ENCODE measurements around the gene HMCN2. TPM values are rescaled to one million over a fixed set of nuclear protein-coding genes. Genes with fewer than 3 reads are reported as not detected.

HMCN2 gene
- polyA plus RNA-seq, 3 donors = 1.2 to 1.8 (median 1.6) TPM

DNA sequence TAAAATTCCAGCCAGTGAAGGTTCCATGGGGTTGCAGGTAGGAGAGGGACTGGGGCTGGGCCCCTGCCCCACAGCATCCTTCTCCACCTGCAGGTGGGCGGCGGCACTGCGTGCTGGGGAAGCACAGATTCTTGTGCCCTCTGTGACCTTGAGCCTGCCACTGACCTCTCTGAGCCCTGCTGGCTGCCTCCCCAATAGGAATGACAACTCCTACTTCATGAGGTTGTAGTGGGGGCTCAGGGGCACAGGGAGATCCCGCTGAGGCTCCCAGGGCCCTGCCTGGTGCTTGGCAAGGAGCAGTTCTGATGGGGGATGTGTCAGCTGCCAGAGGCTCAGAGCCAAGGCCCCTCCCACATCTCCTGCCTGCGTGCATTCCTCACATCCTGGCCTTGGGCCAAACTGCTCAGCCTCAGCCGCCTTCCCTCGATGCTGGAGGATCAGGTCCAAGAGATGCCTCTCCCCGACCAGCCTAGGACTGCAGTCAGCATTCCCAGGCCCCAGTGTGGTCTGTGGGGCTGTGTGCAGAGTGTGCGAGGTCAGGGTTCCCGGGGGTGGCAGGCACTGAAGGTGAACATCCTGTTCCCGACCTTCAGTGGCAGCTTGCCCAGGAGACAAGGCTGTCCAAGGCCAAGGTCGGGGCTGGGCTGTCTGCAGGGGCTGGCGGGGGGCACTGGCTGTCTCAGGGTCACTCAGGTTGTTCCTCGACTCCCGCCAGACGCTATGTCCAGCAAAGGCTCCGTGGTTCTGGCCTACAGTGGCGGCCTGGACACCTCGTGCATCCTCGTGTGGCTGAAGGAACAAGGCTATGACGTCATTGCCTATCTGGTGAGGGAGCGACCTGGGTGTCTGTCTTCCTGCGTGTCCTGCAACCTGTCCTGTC is 186.2 kb downstream of the HMCN2 start:
- DNase-seq = peak; percentile 93

DNA sequence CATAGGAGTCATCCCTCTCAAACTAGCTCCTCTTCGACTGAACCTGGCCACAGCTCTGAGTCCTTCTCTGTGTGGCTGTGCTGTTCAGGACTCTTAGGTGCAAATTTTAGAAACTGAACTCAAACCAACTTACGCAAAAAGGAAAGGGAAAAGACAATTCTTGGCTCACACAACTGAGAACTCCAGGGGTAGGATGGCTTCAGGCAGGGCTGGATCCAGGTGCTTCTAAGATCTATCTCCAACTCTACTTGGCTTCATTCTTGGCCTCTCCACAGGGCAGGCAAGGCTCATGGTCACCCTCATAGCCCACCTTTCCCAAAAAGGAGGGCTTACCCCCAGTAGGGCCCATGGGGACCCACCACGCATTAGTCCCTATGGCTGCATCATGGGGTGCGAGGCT is 187.3 kb downstream of the HMCN2 start:
- DNase-seq = no peak

DNA sequence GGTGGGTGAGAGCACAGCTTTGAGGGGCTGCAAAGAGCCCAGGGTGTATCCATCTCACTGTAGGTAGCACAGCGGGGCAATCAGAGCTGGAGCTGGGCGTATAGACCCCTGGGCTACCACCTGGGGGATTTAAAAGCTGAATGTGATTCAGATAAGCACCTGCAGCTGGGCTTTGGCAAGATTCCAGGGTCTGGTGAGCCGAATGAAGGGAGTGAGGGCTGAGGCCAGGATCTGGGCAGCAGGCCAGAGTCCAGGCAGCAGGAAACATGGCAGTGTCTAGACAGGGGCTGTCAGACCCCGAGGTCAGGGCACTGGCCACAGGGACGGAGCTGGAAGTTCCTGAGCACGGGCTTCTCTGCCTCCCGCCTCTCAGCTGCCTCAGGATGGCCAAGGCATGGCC is 187.9 kb downstream of the HMCN2 start:
- DNase-seq = no peak

DNA sequence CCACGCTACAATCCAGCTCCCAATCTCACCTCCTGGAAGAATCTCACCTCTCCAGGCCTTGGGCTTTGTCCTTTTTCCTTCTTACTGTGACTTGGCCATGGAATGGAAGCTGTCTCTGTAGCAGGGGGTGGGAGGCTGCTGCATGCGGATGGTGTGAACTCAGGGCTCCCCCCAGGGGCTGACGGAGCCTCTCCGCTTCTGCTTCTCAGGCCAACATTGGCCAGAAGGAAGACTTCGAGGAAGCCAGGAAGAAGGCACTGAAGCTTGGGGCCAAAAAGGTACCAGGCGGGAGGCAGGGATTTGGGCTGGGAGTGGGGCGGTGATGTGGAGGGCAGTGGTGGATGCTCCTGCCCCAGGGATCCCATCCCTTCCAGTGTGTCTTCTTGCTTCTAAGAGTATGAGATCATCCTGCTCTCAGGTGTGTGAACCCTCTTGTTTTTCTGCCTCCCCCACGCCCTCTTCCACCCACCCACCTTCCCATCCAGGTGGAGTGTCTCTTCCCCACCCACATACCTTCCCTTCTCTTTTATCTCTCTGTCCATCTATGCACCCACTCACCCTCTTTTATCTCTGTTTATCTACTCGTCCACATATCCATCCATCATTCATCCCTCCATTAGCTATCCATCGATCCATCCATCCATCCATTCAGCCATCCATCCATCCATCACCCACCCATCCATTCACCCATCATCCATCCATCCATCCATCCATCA is 188.7 kb downstream of the HMCN2 start:
- DNase-seq = no peak

DNA sequence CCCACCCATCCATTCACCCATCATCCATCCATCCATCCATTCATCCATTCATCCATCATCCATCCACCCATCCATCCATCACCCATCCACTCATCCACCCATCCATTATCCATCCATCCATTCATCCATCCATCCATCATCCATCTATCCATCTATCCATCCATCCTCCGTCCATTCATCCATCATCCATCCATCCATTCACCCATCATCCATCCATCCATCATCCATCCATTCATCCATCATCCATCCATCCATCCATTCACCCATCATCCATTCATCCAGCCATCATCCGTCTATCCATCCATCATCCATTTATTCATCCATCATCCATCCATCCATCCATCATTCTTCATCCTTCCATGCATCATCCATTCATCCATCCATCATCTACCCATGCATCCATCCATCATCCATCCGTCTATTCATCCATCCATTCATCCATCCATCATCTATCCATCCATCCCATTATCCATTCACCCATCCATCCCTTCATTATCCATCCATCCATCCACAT is 189.3 kb downstream of the HMCN2 start:
- no peak for DNase-seq

DNA sequence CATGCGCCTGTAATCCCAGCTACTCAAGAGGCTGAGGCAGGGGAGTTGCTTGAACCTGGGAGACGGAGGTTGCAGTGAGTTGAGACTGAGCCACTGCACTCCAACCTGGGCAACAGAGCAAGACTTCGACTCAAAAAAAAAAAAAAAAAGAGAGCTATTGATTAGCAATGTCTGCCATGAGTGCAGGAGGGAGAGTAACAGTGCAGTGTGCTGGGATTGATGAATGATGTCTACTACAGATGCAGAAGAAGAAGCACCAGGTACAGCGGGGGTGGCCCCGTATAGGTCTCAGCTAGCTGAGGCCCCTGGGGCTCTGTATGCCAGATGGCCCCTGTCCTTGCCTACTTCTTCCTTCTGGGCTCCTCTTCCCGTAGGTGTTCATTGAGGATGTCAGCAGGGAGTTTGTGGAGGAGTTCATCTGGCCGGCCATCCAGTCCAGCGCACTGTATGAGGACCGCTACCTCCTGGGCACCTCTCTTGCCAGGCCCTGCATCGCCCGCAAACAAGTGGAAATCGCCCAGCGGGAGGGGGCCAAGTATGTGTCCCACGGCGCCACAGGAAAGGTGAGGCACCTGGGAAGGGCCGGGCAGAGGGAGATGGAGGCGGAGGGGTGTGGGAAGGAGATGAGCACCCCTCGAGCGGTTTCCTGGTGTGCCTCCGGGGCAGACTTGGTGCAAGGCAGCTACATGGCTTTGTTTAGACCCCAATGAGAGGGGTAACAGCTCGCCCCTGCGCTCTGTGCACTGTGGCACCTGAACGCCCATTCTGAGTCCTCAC is 192.7 kb downstream of the HMCN2 start:
- DNase-seq = no peak

DNA sequence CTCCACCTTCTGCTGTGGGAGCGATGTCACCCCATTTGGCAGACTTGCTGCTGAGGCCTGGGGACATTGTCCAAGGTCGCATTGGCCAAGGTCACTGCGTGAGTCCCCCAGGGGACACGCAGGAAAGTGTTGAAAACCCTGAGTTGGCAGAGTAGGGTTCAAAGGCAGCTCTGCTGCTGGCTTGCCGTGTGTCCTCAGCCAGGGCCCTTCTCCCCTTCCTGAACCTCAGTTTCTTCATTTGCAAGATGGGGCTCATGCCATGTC is 193.2 kb downstream of the HMCN2 start:
- DNase-seq = no peak

DNA sequence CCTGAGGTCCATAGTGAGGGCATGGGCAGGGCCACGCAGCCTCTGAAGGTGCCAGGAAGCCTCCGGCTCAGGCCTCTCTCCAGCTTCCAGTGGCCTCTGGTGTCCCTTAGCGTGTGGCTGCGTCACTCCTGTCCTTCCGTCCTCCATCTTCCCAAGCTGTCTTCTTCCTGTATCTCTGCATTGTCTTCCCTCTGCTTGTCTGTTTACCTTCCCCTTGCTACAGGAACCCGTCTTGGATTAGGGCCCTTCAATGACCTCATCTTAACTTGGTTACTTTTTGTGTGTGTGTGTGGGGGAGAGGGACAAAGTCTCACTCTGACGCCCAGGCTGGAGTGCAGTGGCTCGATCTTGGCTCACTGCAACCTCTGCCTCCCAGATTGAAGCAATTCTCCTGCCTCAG is 193.6 kb downstream of the HMCN2 start:
- DNase-seq = no peak

DNA sequence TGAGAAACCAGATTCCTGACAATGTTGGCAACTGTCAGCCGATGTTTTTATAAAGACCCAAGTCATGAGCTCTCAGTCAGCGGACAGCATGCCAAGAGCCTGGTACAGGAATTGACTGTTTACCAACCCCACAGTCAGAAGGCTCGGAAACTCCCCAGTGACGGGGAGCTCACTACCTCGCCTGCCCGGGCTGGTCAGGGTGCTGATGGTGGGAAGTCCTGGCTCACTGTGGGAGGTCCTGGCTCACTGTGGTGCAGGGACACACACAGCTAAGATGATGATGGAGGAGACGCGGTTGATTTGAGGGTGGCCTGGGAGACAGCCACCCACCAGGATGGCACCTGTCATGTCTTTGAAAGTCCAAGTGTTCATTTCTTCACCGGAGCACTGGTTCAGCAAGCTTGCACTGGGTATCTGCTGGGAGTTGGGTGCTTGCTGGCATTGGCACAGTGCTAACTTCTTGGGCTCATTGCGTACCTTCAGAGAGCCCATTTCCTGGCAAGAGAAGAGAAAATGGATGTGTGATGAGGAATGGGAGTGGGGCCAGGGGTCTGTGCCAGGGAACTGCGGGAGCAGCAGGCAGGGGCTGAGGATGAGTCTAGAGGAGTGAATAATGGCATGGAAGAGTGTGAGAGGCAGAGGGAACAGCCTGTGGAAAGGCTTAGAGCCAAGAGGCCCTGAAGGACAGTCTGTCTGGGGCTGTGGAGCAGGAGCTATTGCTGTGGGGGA is 194.5 kb downstream of the HMCN2 start:
- DNase-seq = no peak

DNA sequence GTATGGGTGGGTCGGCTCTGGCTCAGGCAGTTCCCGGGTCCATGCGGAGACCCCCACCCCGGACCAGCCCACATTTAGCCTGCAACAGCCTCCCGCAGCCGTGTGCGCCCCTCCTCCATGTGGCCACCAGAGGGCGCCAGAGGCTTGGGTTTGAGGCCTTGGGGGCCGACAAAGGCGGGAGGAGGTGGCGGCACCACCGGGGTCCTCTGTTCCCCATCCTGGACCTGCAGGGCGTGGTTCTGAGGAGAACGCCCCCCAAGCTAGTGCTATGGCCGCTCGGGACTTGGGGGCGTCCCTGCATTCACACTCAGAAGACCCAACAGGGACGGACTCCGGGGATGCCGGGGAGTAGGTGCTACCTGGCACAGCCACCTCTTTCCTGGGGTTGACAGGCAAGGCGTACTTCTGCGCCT is 195.7 kb downstream of the HMCN2 start:
- no peak for DNase-seq

DNA sequence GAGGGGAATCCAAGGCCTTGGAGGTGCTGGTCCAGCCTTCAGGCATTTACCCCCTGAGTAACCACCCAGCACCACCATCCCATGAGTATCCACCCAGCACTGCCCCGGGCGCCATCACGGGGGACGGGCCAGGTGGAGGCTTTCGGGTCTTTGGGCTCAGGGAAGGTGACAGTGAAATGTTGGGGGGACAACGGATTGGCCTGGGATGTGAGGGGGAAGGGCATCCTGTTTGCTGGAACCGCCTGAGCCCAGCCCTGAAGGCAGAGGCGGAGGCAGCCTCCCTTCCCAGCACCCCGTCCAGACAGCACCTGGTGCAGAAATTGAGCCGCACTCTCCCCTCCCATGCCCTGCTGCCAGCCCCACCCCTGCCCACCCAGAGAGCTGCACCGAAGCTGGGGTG is 196.2 kb downstream of the HMCN2 start:
- no peak for DNase-seq

DNA sequence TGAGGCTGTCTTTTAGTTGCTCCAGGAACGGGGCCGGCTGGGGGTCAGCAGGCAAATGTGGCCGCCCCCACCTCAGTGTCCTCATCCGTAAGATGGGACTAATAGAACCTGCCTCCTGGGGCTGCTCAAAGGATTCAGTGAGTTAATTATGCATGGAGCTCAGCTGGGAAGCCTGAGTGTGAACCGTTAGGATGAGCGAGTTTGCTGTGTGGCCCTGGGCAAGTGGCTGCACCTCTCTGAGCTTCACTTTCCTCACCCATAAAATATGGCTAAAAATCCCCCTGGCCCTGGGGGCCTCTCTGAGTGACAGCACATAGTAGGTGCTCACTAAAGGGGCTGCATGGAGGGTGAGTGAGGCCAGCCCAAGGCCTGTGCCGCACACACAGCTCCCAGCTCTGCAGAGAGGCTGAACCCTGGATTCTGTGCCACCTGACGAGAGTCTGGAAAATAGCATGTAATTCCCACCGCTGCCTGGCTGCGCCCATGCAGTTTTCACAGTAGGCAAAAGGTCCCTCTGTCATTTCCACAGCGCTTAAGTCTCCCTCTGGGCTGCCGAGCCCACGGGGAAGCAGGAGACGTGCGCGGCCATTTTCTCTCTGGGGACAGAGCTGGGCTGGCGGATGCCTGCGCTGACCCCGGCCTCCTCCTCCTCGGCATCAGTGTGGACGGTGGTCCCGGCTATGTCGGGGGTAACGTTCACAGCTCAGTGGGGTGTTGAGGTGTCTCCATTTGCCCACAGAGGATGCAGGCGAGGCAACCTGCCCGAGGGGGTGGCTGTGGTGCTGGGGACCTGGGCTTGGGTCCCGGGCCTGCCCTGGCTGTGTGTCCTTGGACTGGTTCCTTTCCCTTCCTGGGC is 197.4 kb downstream of the HMCN2 start:
- no peak for DNase-seq

DNA sequence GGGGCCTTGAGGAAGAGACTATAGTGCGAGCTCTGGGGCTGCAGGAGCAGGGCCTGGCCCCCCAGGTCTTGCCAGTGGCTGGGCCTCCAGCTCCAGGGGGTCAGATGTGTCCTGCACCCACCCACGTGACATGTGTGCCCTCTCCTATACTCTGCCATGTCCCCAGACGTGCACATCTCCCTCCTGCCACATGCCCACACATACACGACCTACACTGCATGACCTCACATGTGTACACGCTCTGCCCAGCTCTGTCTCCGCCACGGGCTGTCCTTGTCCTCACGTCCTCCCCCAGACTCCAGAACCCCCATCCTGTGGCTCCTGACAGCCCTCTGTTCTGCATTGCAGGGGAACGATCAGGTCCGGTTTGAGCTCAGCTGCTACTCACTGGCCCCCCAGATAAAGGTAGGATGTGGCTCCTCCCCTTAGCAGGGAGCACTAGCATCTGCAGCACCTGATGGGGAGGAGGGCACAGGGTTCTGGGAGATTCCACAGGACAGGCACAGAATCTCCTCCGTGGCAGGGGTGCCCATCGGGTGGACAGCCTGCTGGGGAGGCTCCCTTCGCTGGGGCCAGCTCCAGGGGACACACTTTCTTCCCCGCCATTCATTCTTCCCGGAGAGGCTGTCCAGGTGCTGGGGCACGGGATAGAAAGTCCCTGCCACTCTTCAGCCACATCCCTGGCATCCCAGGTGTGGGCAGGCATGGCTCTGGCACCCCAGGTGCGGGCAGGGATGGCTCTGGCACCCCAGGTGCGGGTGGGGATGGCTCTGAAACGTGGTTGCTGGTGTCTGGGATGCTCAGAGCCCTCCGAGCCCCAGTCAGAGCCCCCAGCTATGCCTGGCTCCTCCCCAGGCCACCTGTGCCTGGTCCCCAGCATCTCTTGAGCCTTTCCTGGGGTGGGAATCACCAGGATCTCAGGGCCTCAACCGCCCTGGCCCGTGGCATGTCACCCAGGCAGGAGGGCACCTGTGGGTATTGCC is 198.5 kb downstream of the HMCN2 start:
- no peak for DNase-seq

DNA sequence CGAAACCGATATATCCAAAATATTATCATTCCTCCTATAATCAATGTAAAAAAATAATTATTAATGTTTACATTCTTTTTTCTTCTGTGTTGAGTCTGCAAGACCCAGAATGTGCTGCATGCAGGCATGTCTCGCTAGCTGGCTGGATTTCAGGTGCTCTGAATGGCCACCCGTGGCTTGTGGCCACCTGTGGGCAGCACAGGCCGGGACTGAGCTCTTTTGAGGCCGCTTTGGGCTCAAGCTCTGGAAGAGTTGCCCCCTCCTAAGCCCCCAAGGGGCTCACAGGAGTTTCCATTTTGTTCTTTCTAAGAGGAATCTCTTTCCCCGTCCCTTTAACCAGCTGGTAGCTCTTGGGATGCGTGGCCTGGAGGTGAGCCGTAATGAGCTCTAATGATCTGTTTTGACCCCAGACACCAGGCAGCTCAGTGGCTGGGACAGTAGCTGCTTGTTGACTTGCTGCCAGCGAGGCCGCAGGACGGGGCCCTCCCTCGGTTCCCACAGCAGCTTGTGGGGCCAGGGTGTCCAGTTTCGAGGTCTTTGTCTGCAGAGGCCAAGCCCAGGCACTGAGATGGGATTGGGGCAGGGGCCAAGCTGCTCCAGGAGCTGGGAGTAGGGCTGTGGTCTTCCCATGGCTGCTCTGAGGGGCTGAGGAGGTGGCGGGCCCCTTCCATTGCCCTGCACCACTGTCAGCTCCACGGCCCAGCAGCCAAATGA is 200.0 kb downstream of the HMCN2 start:
- no peak for DNase-seq

DNA sequence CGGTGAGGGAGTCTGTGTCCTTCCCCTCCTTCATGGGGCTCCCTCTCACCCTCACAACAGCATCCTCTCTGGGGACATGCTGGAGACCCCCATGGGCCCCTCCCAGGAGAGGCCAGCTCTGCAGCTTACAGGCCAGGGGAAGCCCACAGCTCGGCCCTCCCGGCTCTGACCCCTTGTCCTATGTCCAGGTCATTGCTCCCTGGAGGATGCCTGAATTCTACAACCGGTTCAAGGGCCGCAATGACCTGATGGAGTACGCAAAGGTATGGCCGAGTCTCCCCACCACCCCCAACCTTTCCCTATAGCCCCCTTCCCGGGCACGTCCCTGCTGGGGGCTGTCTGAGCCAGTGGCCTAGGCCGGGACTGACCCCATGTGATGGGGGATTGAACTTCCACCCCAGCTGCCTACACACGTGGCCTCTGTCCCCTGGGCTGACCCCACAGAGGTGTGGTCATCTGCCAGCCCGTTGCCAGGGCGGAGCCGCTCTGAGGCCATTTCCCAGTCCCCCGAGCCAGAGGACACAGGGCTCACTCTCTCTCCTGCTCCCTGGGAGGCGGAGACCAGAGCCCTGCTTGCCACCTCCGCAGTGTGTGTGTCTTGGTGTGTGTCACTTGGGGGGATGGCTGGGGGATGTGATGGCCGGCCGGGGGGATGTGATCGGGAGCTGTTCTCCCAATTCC is 201.1 kb downstream of the HMCN2 start:
- DNase-seq = no peak

DNA sequence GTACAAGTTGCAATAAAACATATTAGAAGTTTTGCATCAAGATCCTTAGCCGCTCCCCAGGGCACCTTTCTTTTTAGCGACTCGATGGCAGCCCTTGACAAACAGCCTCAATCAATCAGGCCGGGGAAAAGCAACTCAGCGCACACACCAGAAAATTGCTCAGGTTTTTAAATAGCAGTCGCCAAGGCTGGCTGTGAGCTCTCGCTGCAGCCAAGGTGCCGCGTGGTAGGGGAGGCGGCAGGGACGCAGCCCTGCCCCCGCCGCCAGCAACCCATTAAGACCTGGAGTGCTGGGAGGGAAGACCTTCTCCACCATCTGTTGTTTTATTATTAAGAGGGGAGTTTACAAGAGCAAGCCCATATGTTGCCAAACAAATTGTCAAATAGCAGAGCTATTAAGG is 201.8 kb downstream of the HMCN2 start:
- no peak for DNase-seq

DNA sequence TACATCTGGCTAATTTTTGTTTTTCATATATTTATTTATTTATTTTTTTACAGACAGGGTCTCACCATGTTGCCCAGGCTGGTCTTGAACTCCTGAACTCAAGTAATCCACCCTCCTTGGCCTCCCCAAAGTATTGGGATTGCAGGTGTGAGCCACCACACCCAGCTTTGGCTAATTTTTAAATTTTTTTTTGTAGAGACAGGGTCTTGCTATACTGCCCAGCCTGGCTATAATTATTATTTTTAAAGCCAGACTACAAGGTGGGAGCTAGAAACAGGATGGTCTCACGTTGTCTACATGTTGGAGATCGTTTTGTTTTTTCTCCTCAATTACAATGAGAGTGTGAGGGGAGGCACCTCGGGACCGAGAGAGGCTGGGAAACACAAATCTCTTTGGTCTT is 203.0 kb downstream of the HMCN2 start:
- no peak for DNase-seq

DNA sequence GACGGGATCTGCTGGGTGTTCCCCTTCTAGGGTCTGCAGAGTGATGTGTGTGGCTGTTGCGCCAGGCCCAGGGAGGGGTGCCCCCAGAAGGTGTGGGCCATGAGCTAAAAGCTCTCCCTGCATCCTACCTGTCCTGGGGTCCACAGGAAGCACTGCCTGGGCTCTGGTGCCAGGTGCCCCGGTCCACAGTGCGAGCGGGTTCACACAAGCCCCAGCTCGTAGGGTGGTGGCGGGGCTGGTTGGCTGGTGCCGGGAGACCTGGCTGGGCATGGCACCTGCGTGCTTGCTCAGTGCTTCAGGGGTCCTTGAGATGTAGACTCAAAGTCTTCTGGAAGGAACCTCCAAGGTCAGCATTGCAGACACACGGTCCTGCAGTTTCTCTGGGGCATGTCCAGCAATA is 204.7 kb downstream of the HMCN2 start:
- DNase-seq = no peak

Measured in renal pelvis (tissue), 4 donors.